Measurements from ENCODE around the gene ACBD3.

ACBD3 gene

DNA sequence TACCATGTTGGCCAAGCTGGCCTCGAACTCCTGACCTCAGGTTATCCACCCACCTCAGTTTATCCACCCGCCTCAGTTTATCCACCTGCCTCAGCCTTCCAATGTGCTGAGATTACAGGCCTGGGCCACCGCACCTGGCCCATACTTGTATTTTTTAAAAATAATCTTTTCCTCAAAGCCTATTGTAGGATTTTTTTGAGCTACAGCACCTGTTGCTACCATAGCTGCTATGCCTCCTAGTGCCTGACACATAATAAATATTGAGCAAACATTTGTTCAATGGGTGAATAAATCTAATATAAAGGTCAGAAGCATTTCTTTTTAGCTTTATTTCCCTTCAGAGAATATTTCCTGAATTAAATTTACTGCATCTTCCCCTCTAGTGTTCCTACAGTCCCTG lies 15.7 kb upstream of the ACBD3 start:
- H3K9ac ChIP-seq = no peak overlapping the region
- no peaks in the 10 kb centered on the region for H3K9me3 ChIP-seq
- no peak for TF ChIP-seq Cebpa-rat (IDR thresholded peaks at IDR 0.05)
- no peaks in the 10 kb centered on the region for H3K27me3 ChIP-seq
- H4K20me1 ChIP-seq = no peaks in the 10 kb centered on the region
- no peak overlapping the region for H3K4me3 ChIP-seq
- H3K4me1 ChIP-seq = peaks cover 7% of the 10 kb centered on the region
- no peaks in the 10 kb centered on the region for H3K36me3 ChIP-seq
- H3K27ac ChIP-seq = no peak overlapping the region
- no peak overlapping the region for H3K4me2 ChIP-seq

DNA sequence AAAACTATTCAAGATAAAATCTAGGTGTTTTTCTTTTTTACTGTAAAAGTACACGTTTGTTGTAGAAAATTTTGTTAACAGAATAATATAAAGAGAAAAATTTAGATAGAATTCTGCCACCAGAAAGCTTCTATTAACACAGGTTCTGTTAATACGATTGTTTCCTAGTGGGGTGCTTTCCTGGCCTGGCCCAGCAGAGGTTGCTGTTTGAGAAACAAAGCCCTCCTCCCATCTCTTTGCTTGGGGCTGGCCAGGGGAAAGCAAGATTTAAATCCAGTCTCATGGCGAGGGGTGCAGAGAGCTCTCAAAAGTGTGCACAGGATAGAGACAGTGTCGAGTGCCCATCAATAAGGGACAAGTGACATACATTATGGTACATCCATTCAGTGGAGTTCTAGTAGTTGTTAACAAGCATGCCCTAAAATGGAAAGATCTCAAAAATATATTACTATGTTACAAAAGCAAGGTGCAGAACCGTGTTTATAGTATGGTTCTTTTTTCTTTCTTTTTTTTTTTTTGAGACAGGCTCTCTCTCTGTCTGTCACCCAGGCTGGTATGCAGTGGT lies 14.6 kb upstream of the ACBD3 start:
- Histone ChIP-seq H3K4me2 (no peak overlapping the region), H3K27ac (no peak overlapping the region), H3K4me1 (peaks cover 7% of the 10 kb centered on the region), H3K27me3 (no peaks in the 10 kb centered on the region), H3K4me3 (no peak overlapping the region), H4K20me1 (no peaks in the 10 kb centered on the region), H3K36me3 (no peaks in the 10 kb centered on the region), H3K9me3 (no peaks in the 10 kb centered on the region), H3K9ac (no peak overlapping the region)
- no peak for TF ChIP-seq Cebpa-rat (IDR thresholded peaks at IDR 0.05)

- Histone ChIP-seq H3K27me3 (no peaks in the 10 kb centered on the region), H4K20me1 (no peaks in the 10 kb centered on the region), H3K27ac (no peak overlapping the region), H3K4me1 (peaks cover 7% of the 10 kb centered on the region), H3K9me3 (no peaks in the 10 kb centered on the region), H3K36me3 (no peaks in the 10 kb centered on the region), H3K4me3 (no peak overlapping the region), H3K4me2 (no peak overlapping the region), H3K9ac (no peak overlapping the region)
- no peak for TF ChIP-seq Cebpa-rat (IDR thresholded peaks at IDR 0.05)
These were observed 13.4 kb upstream of the ACBD3 start for GRCh38 chr1:226199971-226200370.

- Histone ChIP-seq H3K36me3 (no peaks in the 10 kb centered on the region), H3K4me3 (no peak overlapping the region), H3K27ac (no peak overlapping the region), H3K4me2 (no peak overlapping the region), H3K9me3 (no peaks in the 10 kb centered on the region), H4K20me1 (no peaks in the 10 kb centered on the region), H3K27me3 (no peaks in the 10 kb centered on the region), H3K9ac (no peak overlapping the region), H3K4me1 (peaks cover 6% of the 10 kb centered on the region)
- TF ChIP-seq Cebpa-rat (IDR thresholded peaks at IDR 0.05) = no peak
These were observed 8.6 kb upstream of the ACBD3 start for GRCh38 chr1:226195144-226195543.

DNA sequence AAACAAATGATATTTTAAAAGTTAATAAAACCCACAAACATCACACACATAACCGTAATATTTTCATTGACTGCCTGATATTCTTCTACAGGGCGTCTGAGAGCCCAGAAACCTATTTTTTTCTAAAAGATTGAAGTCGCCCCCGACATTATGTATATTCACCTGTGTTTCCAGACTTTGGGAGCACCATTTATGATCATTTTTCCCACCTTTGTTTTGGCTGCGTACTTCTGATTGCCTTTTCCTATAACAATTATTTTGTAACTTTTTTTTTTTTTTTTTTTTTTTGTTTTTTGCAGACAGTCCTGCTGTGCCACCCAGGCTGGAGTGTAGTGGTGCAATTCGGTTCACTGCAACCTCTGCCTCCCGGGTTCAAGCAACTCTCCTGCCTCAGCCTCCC lies 839 bp upstream of the ACBD3 start:
- peaks cover 39% of the 10 kb centered on the region for H4K20me1 ChIP-seq
- H3K4me3 ChIP-seq = peak overlapping the region; percentile 80
- H3K27ac ChIP-seq = peak overlapping the region; percentile 94
- no peaks in the 10 kb centered on the region for H3K9me3 ChIP-seq
- H3K9ac ChIP-seq = peak overlapping the region; percentile 91
- H3K4me2 ChIP-seq = peak overlapping the region; percentile 96
- peaks cover 19% of the 10 kb centered on the region; the same call in 1 of the 2 replicates for H3K36me3 ChIP-seq
- no peak for TF ChIP-seq Cebpa-rat (IDR thresholded peaks at IDR 0.05)
- H3K27me3 ChIP-seq = no peaks in the 10 kb centered on the region
- H3K4me1 ChIP-seq = peaks cover 34% of the 10 kb centered on the region

- TF ChIP-seq Cebpa-rat (IDR thresholded peaks at IDR 0.05) = no peak
- peaks cover 24% of the 10 kb centered on the region; the same call in 1 of the 2 replicates for H3K36me3 ChIP-seq
- H3K4me1 ChIP-seq = peaks cover 38% of the 10 kb centered on the region
- peaks cover 43% of the 10 kb centered on the region for H4K20me1 ChIP-seq
- peak overlapping the region; percentile 94 for H3K27ac ChIP-seq
- peak overlapping the region; percentile 80 for H3K4me3 ChIP-seq
- H3K4me2 ChIP-seq = peak overlapping the region; percentile 96
- H3K27me3 ChIP-seq = no peaks in the 10 kb centered on the region
- no peaks in the 10 kb centered on the region for H3K9me3 ChIP-seq
- peak overlapping the region; percentile 91 for H3K9ac ChIP-seq
These were observed 430 bp upstream of the ACBD3 start for GRCh38 chr1:226187019-226187322.

DNA sequence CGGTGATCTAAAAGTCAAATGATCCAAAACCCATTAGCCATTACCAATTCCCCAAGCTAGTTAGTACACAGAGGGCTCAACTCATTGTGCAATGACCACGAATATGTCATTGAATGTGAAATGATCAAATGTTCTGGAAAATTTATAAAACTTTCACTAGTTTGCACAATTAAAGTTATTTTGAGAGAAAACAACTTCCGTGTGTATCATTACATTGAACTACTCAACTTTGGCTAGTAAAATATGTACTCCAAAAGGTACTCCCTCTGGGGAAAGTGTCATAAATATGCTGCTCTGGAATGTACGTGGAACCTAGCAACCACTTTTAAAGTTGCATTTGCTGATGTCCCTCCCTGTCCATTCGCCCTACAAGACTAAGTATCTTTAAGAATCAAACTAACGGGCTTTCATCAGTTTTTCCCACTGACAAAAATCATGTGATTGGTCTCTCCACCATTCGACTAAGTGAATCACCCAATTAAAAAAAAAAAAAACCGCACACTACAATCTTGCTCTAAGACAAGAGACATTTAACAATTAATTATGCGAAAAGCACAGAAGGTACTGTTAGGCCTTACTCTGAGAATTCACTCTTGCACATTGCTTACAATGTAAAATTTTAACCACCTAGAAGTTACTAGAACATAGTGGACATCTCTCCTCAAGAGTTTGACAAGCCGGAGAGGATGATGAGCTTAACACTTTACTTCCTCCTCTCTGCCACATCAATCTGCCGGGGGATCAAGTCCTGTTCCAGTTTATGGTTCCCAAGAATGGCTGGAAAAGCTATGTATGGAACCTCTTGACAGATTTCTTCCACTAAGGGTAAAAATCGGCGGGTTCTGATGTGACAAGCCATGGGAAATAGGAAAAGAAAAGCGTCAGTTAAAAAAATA lies 1.2 kb downstream of the ACBD3 start:
- peaks cover 55% of the 10 kb centered on the region for H4K20me1 ChIP-seq
- TF ChIP-seq Cebpa-rat (IDR thresholded peaks at IDR 0.05) = no peak
- H3K36me3 ChIP-seq = peaks cover 34% of the 10 kb centered on the region
- H3K4me1 ChIP-seq = peaks cover 42% of the 10 kb centered on the region
- peak overlapping the region; percentile 96 for H3K4me2 ChIP-seq
- no peaks in the 10 kb centered on the region for H3K9me3 ChIP-seq
- H3K27ac ChIP-seq = peak overlapping the region; percentile 94
- peak overlapping the region; percentile 80 for H3K4me3 ChIP-seq
- no peaks in the 10 kb centered on the region for H3K27me3 ChIP-seq
- peak overlapping the region; percentile 91 for H3K9ac ChIP-seq

DNA sequence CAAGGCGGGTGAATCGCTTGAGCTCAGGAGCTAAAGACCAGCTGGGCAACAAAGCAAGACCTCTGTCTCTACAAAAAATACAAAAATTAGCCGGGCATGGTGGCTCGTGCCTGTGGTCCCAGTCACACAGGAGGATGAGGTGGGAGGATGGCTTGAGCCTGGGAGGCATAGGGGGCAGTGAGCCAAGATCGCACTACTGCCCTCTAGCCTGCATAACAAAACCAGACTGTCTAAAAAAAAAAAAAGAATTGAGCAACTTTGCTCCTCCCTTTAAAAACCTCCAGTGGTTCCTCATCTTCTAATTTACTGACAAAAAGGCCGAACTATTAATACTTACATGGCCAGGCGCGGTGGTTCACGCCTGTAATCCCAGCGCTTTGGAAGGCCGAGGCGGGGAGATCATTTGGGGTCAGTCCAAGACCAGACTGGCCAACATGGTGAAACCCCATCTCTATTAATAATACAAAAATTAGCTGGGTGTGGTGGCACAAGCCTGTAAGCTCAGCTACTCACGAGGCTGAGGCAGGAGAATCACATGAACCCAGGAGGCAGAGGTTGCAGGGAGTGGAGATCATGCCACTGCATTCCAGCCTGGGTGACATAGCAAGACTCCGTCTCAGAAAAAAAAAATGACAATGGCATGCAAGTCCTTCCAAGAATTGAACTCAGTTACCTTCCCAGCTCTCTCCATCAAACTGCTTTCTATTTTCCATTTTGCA lies 4.4 kb downstream of the ACBD3 start:
- Histone ChIP-seq H3K4me3 (no peak overlapping the region), H3K9ac (no peak overlapping the region), H3K4me2 (no peak overlapping the region), H3K4me1 (peaks cover 34% of the 10 kb centered on the region), H3K27ac (no peak overlapping the region), H3K36me3 (peaks cover 54% of the 10 kb centered on the region), H3K27me3 (no peaks in the 10 kb centered on the region), H4K20me1 (peaks cover 87% of the 10 kb centered on the region), H3K9me3 (no peaks in the 10 kb centered on the region)
- 0 out of 2 replicates have a peak, but pooled peaks have one; percentile 32 for TF ChIP-seq Cebpa-rat (IDR thresholded peaks at IDR 0.05)

- Histone ChIP-seq H4K20me1 (peaks cover 92% of the 10 kb centered on the region), H3K36me3 (peaks cover 40% of the 10 kb centered on the region), H3K4me2 (no peak overlapping the region), H3K4me1 (peaks cover 8% of the 10 kb centered on the region; the same call in 1 of the 2 replicates), H3K4me3 (no peak overlapping the region), H3K27ac (no peak overlapping the region), H3K9ac (no peak overlapping the region), H3K27me3 (no peaks in the 10 kb centered on the region), H3K9me3 (no peaks in the 10 kb centered on the region)
- no peak for TF ChIP-seq Cebpa-rat (IDR thresholded peaks at IDR 0.05)
These were observed 9.7 kb downstream of the ACBD3 start for GRCh38 chr1:226176870-226177269.

DNA sequence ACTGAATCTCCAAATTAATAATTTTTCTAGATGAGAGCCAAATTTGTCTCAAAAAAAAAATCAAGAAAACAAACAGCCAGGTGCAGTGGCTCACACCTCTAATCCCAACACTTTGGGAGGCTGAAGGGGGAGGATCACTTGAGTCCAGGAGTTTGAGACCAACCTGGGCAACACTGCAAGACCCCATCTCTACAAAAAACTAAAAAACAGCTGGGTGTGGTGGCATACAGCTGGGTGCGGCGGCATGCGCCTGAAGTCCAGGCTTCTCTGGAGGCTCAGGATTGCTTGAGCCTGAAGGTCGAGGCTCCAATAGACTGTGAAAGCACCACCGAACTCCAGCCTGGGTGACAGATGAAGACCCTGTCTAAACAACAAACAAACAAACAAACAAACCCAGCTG lies 14.0 kb downstream of the ACBD3 start:
- peaks cover 79% of the 10 kb centered on the region for H4K20me1 ChIP-seq
- no peak overlapping the region for H3K4me3 ChIP-seq
- H3K27me3 ChIP-seq = no peaks in the 10 kb centered on the region
- peaks cover 23% of the 10 kb centered on the region for H3K36me3 ChIP-seq
- no peak overlapping the region for H3K4me2 ChIP-seq
- TF ChIP-seq Cebpa-rat (IDR thresholded peaks at IDR 0.05) = no peak
- no peak overlapping the region for H3K9ac ChIP-seq
- H3K27ac ChIP-seq = no peak overlapping the region
- H3K4me1 ChIP-seq = peaks cover 5% of the 10 kb centered on the region; the same call in 1 of the 2 replicates
- no peaks in the 10 kb centered on the region for H3K9me3 ChIP-seq

Data from BLaER1 (cell line).